ENCODE results near the gene NCBP1.
A peak's percentile ranks its signal among the peaks of the same experiment; 100 is the strongest.

The NCBP1 gene

DNA sequence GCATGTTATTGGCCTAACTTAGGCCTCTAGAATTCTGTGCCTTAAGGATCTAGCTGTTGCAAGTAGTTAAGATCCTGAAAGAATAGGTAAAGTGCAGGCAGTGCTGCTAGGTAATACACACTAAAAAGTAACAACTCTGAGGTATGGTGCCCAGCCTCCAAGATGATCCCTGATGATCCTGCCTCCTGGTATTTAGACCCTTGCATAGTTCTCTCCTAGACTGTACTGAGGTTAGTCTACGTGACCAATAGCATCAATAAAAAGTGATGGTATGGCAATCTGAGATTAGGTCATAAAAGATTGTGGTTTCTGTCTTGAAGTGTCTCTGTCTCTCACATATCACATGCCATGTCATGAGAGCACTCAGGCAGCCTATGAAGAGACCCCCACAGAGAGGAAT, 9.7 kb upstream of the NCBP1 start:
- DNase-seq, result no peak

GRCh38 chr9:97625620-97626019, 8.0 kb upstream of the NCBP1 start:
- DNase-seq, result no peak

DNA sequence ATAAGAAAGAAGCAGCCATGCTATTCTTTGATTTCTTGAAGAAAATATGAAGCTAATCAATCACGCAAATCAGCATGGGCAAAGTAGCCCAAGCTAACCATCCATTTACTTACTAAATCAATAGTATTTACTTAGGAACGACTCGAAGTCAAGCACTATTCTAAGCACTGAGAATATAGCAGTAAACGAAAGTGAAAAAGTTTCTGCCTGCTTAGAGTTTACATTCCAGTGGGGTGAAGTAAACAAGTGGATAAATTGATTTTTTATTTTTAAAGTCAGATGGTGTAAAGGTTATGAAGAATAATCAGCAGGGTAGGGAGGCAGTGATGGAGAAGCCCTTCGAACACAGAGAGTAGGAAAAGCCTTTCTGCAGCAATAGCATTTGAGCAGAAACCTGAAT, 6.0 kb upstream of the NCBP1 start:
- no peak for DNase-seq

GRCh38 chr9:97628668-97629067, 5.0 kb upstream of the NCBP1 start:
- no peak for DNase-seq

DNA sequence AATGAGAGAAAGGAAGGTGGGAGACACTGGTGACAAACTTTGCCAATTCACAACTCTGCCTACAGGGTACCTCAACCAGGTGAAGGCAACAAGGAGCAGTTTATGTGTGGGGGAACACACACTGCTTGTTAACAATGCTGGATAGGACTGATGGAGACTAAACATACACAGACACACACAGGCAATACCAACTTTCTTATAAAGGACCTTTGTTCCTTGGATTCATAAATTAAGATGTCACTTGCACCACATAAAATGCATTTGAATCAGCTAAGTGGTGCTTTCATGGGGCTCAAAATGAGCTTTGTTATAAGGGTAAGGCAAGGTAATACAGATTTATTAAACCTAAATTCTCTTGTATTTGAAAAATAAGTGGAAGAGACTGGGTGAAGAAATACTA, 4.5 kb upstream of the NCBP1 start:
- no peak for DNase-seq

GRCh38 chr9:97630591-97630990, 3.0 kb upstream of the NCBP1 start:
- DNase-seq, result peak in 2 of 4 experiments; percentile 11 to 13

DNA sequence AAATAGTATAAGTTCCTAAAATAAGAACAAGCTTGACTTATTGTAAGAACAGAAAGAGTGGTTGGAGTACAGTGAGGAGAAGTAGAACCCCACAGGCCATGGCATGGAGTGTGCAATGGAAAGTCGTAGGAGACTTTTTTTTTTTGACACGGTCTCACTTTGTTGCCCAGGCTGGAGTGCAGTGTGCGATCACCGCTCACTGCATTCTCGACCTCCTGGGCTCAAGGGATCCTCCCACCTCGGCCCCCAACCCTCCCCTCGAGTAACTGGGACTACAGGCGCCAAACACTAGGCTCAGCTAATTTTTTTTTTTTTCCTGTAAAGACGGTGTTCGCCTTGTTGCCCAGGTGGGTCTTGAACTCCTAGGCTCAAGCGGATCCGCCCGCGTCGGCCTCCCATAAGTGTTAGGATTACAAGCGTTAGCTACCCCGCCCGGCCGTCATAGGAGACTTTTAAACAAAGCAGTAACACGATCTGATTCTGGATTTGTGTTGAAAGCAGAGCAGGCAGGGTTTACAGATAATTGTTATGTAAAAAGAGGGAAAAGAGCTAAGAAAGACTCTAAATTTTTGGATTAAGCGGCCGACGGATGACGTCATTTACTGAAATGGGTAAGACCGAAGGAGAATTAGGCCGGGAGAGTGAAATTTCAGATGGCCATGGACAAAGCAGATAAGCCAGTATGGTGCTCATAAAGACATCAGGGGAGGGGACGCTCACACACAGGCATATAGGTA, 1.2 kb upstream of the NCBP1 start:
- DNase-seq, result peak in 3 of 4 experiments; percentile 12 to 62 (median 23)

- peak in 3 of 4 experiments; percentile 4 to 17 (median 10) for DNase-seq
Observed at GRCh38 chr9:97633859-97634490, 354 bp downstream of the NCBP1 start.

DNA sequence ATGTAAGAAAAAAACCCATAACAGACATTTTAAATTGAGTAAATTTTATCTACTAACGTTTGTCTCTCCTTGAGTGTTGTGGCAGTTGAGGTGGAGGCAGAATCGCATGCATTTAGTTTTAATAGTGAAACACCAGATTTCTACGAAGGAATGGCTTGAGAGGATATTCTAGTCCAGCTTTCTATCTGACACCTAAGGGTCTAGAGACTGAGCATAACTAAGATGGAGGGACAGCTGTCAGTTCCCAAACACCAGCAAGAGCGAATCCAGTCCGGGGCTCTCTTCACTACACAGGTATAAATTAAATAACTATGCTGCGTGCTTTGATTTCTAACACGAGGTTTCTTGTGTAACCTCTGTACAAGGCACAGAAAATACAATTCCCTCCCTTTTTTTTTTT, 1.4 kb downstream of the NCBP1 start:
- no peak for DNase-seq

- no peak for DNase-seq
Observed at GRCh38 chr9:97636903-97637302, 3.3 kb downstream of the NCBP1 start.

- peak in 1 of 4 experiments; percentile 5 for DNase-seq
Observed at GRCh38 chr9:97638666-97639065, 5.0 kb downstream of the NCBP1 start.

DNA sequence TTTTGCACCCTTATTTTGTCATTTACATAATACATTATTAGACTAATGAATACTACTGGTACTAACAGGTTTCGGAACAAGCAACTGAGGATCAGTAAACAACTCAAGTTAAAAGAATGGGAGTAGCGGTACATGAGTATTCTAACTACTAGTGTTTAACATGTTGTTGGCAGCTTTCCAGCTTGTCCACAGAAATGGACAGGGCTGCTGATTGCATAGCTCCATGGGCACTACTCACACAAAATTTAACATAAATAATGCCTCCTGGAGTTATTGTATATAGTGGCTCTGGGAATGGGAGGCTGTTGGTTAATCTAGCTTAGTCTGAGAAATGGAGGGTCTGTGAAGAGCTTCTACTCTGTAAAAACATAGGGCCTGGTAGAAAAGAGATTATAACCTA, 6.7 kb downstream of the NCBP1 start:
- no peak for DNase-seq

DNA sequence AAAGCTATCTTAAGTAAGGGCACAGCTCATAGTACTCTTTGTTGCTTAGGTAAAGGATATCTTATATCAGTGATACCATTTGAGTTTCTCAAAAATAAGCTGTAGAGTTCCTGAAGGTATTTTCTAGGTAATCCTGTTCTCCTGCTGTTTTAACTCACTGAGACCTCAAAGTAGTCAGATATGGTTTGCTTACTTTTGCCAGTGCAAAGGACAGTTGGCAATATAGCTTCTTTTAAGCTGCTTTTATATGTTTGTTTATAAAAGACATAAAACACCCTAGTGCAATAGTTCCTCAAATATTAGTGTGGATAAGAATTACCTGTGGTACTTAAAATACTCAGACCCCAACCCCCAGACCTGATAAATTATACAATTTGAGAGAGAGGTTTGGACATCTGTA, 12.1 kb downstream of the NCBP1 start:
- DNase-seq, result no peak

- DNase-seq, result no peak
Observed at GRCh38 chr9:97647996-97648395, 14.4 kb downstream of the NCBP1 start.

- DNase-seq, result no peak
Observed at GRCh38 chr9:97651646-97652045, 18.0 kb downstream of the NCBP1 start.

GRCh38 chr9:97658707-97659106, 25.1 kb downstream of the NCBP1 start:
- no peak for DNase-seq

- peak in 3 of 4 experiments; percentile 15 to 32 (median 21) for DNase-seq
Observed at GRCh38 chr9:97659771-97660170, 26.1 kb downstream of the NCBP1 start.

DNA sequence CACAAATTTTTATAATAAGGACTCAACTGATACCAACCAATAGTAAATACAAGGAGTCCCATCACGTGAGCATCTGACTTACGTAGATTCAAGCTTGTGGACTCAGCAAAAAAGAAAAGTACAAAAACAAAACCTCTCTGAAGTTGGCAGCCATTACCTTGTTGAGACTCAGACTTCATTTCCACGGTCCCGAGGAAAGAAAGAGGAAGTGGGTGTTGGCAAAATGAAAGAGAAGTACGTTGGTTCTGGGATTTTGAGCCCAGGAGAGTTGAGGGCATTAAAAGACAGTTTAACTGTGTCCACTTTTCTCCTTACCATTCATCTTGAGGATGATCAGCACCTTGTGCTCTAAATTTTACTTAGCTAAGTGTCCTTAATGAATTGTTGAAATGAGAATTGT, 26.7 kb downstream of the NCBP1 start:
- peak; percentile 42 to 71 (median 60) for DNase-seq

DNA sequence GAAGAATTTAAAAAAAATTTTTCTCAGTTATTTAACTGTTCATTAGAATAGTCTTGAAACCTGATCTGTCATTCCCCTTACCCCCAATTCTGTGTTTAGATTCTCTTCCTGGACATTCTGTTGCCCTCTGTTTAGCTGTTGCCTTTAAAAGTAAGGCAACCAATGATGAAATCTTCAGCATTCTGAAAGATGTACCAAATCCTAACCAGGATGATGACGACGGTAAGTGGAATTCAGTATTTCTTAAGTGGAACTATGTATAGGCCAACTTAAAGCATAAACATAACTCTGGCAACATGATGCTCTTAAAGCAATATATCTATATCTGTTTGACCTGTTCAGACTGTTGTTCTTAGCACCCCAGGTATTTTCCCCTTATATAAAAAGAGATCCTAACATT, 27.2 kb downstream of the NCBP1 start:
- no peak for DNase-seq

GRCh38 chr9:97665742-97666141, 32.1 kb downstream of the NCBP1 start:
- DNase-seq, result no peak

DNA sequence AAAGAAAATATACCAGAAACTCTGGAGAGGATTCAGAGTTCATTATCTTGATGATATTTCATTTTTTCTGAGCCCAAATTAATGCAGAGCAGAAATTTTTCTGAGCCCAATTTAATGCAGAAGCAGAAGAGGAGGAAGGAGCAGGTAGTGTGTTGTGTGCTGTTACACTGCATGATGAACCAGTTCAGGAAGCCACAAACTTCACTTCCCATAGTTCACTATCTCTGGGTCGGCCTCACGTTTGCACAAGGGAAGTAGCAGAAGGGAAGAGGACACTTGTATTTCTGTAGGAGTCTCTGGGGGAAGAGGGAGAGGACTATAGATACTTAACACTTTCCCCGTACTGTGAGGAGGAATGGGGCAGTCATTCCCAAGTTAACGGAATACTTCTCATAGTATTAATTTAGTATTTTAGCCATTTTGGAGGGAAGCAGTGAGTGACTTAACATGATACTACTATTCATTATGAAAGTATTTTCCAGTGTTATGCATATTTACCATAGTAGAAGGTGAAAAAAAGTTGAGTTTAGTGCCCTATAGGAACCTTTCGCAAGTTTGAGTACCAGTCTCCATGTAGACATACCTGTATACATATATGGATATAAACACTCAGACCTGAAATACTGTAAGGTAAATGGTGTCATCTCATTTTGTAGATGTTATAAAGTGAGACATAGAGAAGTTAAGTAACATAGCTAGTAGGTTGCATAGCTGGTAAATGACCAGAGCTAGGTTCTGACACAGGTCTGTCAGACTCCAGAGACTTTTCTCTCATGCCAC, 33.5 kb downstream of the NCBP1 start:
- DNase-seq, result peak; percentile 17 to 60 (median 40)

- no peak for DNase-seq
Observed at GRCh38 chr9:97668485-97668884, 34.9 kb downstream of the NCBP1 start.

DNA sequence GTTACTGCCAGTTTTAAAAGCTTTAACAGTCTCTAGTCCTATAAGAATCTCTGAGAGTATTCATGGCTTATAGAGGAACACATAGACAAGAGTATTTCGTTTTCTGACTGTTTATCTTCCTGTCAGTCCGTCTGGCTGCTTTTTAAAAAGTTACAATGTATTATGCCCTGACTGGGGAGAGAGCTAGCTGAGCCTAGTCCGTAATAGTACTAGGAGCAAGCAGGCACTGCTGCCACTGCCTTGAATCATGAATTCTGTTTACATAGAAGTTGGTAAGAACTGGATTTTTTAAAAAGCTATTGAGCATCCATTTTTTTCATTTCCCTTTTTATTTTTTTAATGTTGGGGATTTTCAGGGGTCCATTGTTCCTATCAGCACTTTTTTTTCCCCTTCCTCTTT, 37.0 kb downstream of the NCBP1 start:
- no peak for DNase-seq

DNA sequence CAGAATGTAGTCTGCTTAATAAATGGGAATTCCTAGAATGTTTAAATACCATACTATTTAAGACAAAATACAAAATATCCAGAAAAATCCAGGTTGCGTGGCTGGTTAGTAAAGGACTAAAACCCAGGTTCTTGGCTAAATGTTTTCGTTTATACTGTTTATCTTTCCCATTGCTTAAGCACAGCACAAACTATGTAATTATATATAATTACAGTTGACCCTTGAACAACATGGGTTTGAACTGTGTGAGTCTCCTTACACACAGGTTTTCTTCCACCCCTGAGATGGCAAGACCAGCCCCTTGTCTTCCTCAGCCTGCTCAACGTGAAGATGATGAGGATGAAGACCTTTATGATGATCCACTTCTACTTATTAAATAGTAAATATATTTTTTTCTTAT, 38.8 kb downstream of the NCBP1 start:
- DNase-seq, result no peak

Measured in suppressor macrophage (primary cell).